ENCODE results near the gene RDH5.

RDH5 gene

GRCh38 chr12:55767156-55767555 lies 47.0 kb downstream of the RDH5 start:
- ChIA-PET POLR2A (interaction anchor here (0.5 kb wide), 1 partner anchor 39 kb away, joined by 4 read pairs; no protein-coding TSS in a partner anchor), CTCF (interaction anchor here (1.4 to 2.7 kb wide), 2 partner anchors 10 to 29 kb away, joined by 3 to 12 read pairs; no protein-coding TSS in a partner anchor)
- no peak for TF ChIP-seq CTCF (IDR thresholded peaks at IDR 0.05; ENCODE audit: control extremely low read depth, extremely low read depth, low read depth, missing control alignments)
- DNase-seq (ENCODE audit: extremely low spot score) = no peak

- no peak for DNase-seq (ENCODE audit: extremely low spot score)
- no peak for TF ChIP-seq CTCF (IDR thresholded peaks at IDR 0.05; ENCODE audit: control extremely low read depth, extremely low read depth, low read depth, missing control alignments)
- CTCF ChIA-PET = interaction anchor here (1.1 to 1.7 kb wide), 6 partner anchors 14 to 154 kb away, joined by 3 to 6 read pairs (median 4); no protein-coding TSS in a partner anchor
- POLR2A ChIA-PET = interaction anchor here (0.6 kb wide), 1 partner anchor 53 kb away, joined by 5 read pairs; no protein-coding TSS in a partner anchor
These were observed 51.5 kb downstream of the RDH5 start for GRCh38 chr12:55771736-55772135.
